Neural cell (in vitro differentiated cells): Measurements from ENCODE around the gene FSTL5. TPM values are rescaled to one million over a fixed set of nuclear protein-coding genes. Genes with fewer than 3 reads are reported as not detected.

Experiments used
- H2AFZ ChIP-seq: fragments of 200-600, 300-800 bp; sonication (generic), shearing (Covaris generic); 2 replicates; pipeline ENCODE4 v1.6.0; 2014; ENCODE audit warnings: low read depth, mild to moderate bottlenecking, antibody characterized with exemption, low read length, moderate library complexity
- H3F3A ChIP-seq: fragments of 200-600 bp; shearing (Covaris generic); 2 replicates; pipeline ENCODE4 v1.6.1; 2016; ENCODE audit warnings: mild to moderate bottlenecking, moderate library complexity, mixed read lengths, antibody characterized with exemption, low read length; ENCODE audit not compliant: insufficient read depth, poor library complexity, severe bottlenecking
- H3K27ac ChIP-seq: fragments of 200-600, 300-800 bp; sonication (generic), shearing (Covaris generic); 2 replicates; pipeline ENCODE4 v1.5.1; 2014; ENCODE audit warnings: mild to moderate bottlenecking, low read length, moderate library complexity
- H3K27me3 ChIP-seq: fragments of 300-800, 200-600 bp; sonication (generic), shearing (Covaris generic); 2 replicates; pipeline ENCODE4 v1.6.0; 2014; ENCODE audit warnings: mild to moderate bottlenecking, low read depth, low read length, moderate library complexity; ENCODE audit not compliant: insufficient read depth
- H3K36me3 ChIP-seq: fragments of 300-800, 200-600 bp; sonication (generic), shearing (Covaris generic); 2 replicates; pipeline ENCODE4 v1.5.1; 2014; ENCODE audit warnings: mild to moderate bottlenecking, antibody characterized with exemption, low read length, moderate library complexity; ENCODE audit not compliant: insufficient read depth
- H3K4me2 ChIP-seq: fragments of 300-800, 200-600 bp; sonication (generic), shearing (Covaris generic); 2 replicates; pipeline ENCODE4 v1.6.0; 2014; ENCODE audit warnings: mild to moderate bottlenecking, low read length
- H3K4me3 ChIP-seq: fragments of 300-800, 200-600 bp; sonication (generic), shearing (Covaris generic); 2 replicates; pipeline ENCODE4 v1.5.1; 2014; ENCODE audit warnings: mild to moderate bottlenecking, low read length, moderate library complexity
- H3K79me2 ChIP-seq: fragments of 200-600 bp; shearing (Covaris generic); replicated peaks from 2 replicates; pipeline ENCODE4 v1.6.0; 2014; ENCODE audit warnings: mild to moderate bottlenecking, low read length, moderate library complexity; ENCODE audit not compliant: insufficient read depth
- H3K9ac ChIP-seq: fragments of 300-800, 200-600 bp; sonication (generic), shearing (Covaris generic); 2 replicates; pipeline ENCODE4 v1.6.1; 2016; ENCODE audit warnings: mild to moderate bottlenecking, low read length, mixed read lengths
- H3K9me2 ChIP-seq: fragments of 200-600 bp; shearing (Covaris generic); 2 replicates; pipeline ENCODE4 v1.6.1; 2016; ENCODE audit warnings: mild to moderate bottlenecking, low read length, mixed read lengths; ENCODE audit not compliant: insufficient read depth
- H3K9me3 ChIP-seq: fragments of 200-600, 300-800 bp; sonication (generic), shearing (Covaris generic); 2 replicates; pipeline ENCODE4 v1.6.1; 2016; ENCODE audit warnings: mild to moderate bottlenecking, mixed run types, low read length, moderate library complexity, mixed read lengths
- H4K20me1 ChIP-seq: fragments of 200-600 bp; shearing (Covaris generic); 2 replicates; pipeline ENCODE4 v1.6.1; 2016; ENCODE audit warnings: mild to moderate bottlenecking, mixed run types; ENCODE audit not compliant: insufficient read depth
- EP300 ChIP-seq: fragments of 450-650 bp; conservative IDR thresholded peaks from 2 replicates; pipeline ENCODE4 v1.6.1; 2014; ENCODE audit warnings: antibody characterized with exemption, mild to moderate bottlenecking, moderate library complexity; ENCODE audit not compliant: poor library complexity, severe bottlenecking
- EZH2 ChIP-seq: fragments of 200-600, 300-800 bp; shearing (Covaris generic), sonication (generic); IDR thresholded peaks from 2 replicates; pipeline ENCODE4 v1.6.1; 2014; ENCODE audit warnings: antibody characterized with exemption, low read length, borderline replicate concordance, mild to moderate bottlenecking; ENCODE audit not compliant: insufficient read depth, poor library complexity, severe bottlenecking
- MXI1 ChIP-seq: fragments of 450-650 bp; conservative IDR thresholded peaks from 2 replicates; pipeline ENCODE4 v1.6.1; 2014; ENCODE audit warnings: antibody characterized with exemption, mild to moderate bottlenecking; ENCODE audit not compliant: poor library complexity, severe bottlenecking
- POLR2AphosphoS5 ChIP-seq: IDR thresholded peaks from 2 replicates; pipeline ENCODE4 v1.6.1; 2012
- RAD21 ChIP-seq: fragments of 450-650 bp; conservative IDR thresholded peaks from 2 replicates; pipeline ENCODE4 v1.6.1; 2014; ENCODE audit warnings: antibody characterized with exemption, mild to moderate bottlenecking, moderate library complexity
- SMC3 ChIP-seq: fragments of 450-650 bp; conservative IDR thresholded peaks from 2 replicates; pipeline ENCODE4 v1.6.1; 2014; ENCODE audit warnings: antibody characterized with exemption, mild to moderate bottlenecking, moderate library complexity; ENCODE audit not compliant: poor library complexity
- TAF1 ChIP-seq: IDR thresholded peaks from 2 replicates; pipeline ENCODE4 v1.6.1; 2012; ENCODE audit warnings: low read depth
- polyA plus RNA-seq: library from polyadenylated mRNA; depleted of rRNA; stranded (reverse); fragments of >200 nt; gene quantifications from 2 replicates; pipeline ENCODE4 v1.2.3, GENCODE V29; 2014
- TF ChIP-seq, protein P1 (sequence below): fragments of 450-650 bp; IDR thresholded peaks from 2 replicates; pipeline ENCODE4 v1.5.1; 2014; ENCODE audit warnings: antibody characterized with exemption, mild to moderate bottlenecking, moderate library complexity; ENCODE audit not compliant: poor library complexity, severe bottlenecking
- TF ChIP-seq, protein P2 (sequence below): IDR thresholded peaks from 2 replicates; pipeline ENCODE4 v1.6.1; 2012; ENCODE audit warnings: borderline replicate concordance

Gene FSTL5
- polyA plus RNA-seq, 1 donor from 2014 or later: 6.8 TPM

GRCh38 chr4:161350946-161351345 lies 812.9 kb downstream of the FSTL5 start:
- TF ChIP-seq RAD21: no peak
- TF ChIP-seq EZH2: no peak
- TF ChIP-seq, protein P1, sequence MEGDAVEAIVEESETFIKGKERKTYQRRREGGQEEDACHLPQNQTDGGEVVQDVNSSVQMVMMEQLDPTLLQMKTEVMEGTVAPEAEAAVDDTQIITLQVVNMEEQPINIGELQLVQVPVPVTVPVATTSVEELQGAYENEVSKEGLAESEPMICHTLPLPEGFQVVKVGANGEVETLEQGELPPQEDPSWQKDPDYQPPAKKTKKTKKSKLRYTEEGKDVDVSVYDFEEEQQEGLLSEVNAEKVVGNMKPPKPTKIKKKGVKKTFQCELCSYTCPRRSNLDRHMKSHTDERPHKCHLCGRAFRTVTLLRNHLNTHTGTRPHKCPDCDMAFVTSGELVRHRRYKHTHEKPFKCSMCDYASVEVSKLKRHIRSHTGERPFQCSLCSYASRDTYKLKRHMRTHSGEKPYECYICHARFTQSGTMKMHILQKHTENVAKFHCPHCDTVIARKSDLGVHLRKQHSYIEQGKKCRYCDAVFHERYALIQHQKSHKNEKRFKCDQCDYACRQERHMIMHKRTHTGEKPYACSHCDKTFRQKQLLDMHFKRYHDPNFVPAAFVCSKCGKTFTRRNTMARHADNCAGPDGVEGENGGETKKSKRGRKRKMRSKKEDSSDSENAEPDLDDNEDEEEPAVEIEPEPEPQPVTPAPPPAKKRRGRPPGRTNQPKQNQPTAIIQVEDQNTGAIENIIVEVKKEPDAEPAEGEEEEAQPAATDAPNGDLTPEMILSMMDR: no peak
- no peak for TF ChIP-seq MXI1
- TF ChIP-seq SMC3: no peak
- TF ChIP-seq, protein P2, sequence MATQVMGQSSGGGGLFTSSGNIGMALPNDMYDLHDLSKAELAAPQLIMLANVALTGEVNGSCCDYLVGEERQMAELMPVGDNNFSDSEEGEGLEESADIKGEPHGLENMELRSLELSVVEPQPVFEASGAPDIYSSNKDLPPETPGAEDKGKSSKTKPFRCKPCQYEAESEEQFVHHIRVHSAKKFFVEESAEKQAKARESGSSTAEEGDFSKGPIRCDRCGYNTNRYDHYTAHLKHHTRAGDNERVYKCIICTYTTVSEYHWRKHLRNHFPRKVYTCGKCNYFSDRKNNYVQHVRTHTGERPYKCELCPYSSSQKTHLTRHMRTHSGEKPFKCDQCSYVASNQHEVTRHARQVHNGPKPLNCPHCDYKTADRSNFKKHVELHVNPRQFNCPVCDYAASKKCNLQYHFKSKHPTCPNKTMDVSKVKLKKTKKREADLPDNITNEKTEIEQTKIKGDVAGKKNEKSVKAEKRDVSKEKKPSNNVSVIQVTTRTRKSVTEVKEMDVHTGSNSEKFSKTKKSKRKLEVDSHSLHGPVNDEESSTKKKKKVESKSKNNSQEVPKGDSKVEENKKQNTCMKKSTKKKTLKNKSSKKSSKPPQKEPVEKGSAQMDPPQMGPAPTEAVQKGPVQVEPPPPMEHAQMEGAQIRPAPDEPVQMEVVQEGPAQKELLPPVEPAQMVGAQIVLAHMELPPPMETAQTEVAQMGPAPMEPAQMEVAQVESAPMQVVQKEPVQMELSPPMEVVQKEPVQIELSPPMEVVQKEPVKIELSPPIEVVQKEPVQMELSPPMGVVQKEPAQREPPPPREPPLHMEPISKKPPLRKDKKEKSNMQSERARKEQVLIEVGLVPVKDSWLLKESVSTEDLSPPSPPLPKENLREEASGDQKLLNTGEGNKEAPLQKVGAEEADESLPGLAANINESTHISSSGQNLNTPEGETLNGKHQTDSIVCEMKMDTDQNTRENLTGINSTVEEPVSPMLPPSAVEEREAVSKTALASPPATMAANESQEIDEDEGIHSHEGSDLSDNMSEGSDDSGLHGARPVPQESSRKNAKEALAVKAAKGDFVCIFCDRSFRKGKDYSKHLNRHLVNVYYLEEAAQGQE: no peak
- TF ChIP-seq EP300: no peak
- TF ChIP-seq POLR2AphosphoS5: no peak
- TF ChIP-seq TAF1: no peak
- H4K20me1 ChIP-seq: no peaks in the 10 kb centered on the region
- no peaks in the 10 kb centered on the region for H3K27me3 ChIP-seq
- no peak overlapping the region for H2AFZ ChIP-seq
- H3K36me3 ChIP-seq: no peaks in the 10 kb centered on the region
- H3K9me2 ChIP-seq: no peaks in the 10 kb centered on the region
- no peak overlapping the region for H3K4me2 ChIP-seq
- H3K9ac ChIP-seq: no peak overlapping the region
- no peaks in the 10 kb centered on the region for H3K79me2 ChIP-seq
- no peaks in the 10 kb centered on the region for H3K9me3 ChIP-seq
- no peaks in the 10 kb centered on the region for H3F3A ChIP-seq
- H3K27ac ChIP-seq: no peak overlapping the region
- no peak overlapping the region for H3K4me3 ChIP-seq

GRCh38 chr4:161345741-161346140 lies 818.1 kb downstream of the FSTL5 start:
- Histone ChIP-seq H3F3A (no peaks in the 10 kb centered on the region), H3K4me3 (no peak overlapping the region), H3K9me2 (no peaks in the 10 kb centered on the region), H3K9me3 (no peaks in the 10 kb centered on the region), H3K27me3 (no peaks in the 10 kb centered on the region), H3K9ac (no peak overlapping the region), H2AFZ (no peak overlapping the region), H3K36me3 (no peaks in the 10 kb centered on the region), H4K20me1 (no peaks in the 10 kb centered on the region), H3K4me2 (no peak overlapping the region), H3K79me2 (no peaks in the 10 kb centered on the region), H3K27ac (no peak overlapping the region)
- TF ChIP-seq, protein P2: no peak
- TF ChIP-seq EP300: no peak
- TF ChIP-seq RAD21: no peak
